Activated CD4-positive, CD25-positive, alpha-beta regulatory T cell treated with anti-CD3 and anti-CD28 coated beads, Interleukin-2, amount 50 U/mL, for 72 hours (primary cell): ENCODE results near the gene SLC29A1.
A peak's percentile ranks its signal among the peaks of the same experiment; 100 is the strongest.

ENCODE experiments used
- DNase-seq: peaks from one replicate; pipeline ENCODE4 v3.0.0; 2021

The SLC29A1 gene

DNA sequence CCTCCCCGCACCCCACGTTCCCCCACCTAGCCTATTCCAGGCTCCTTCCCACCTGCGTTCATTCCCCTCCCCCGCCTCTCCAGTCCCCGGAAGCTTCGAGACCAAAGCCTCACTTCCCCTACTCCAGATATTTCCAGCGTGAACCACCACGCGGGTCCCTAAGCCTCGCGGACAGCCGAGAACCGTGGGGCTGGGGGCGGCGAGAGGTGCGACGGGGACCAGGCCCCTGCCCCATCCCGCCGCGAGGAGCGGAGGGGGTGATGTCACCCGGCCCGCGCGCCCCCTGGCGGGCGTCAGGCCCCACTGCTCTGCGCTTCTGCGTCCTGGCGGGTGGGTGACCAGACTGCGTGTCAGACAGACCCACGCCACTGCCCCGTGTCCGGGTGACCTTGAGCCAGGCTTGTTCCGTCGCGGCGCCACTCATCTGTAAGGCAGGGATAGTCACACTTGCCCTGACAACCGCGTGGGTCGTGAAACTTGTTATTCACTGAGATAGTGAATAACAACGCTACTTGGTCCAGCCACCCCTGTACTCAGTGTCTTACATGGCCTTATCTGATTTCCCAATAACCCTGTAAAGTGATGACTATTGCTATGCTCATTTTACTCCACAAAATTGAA is 14.5 kb downstream of the SLC29A1 start:
- DNase-seq: peak; percentile 89

DNA sequence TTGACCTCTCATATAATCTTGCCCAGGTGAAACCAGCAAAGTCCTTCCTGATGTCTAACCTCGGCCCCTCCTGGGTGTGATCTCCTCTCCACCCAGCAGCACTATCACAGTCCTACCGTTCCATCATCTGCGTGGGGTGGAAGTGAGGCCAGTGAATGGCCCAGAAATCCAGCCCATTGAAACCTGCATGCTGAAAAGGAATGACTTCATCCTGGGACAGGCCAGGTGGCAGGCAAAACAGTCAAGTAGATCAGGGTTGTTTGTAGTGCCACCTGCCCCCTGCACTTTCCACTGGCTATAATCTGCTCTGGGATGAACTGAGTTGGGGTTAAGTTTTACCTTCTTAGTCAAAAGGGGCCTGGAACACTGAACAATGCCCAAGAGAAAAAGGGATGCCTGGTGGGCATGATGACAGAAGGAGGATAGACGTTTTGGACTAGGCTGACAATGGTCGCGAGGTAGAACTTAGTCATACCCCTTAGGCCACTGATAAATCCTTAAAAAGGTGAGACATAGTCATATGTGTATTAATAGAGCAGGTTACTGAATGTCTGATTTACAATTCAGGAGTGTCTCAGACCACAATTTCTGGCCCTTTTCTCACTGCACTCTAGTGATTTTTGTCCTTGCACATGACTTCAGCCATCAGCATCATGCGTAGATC is 15.4 kb downstream of the SLC29A1 start:
- DNase-seq: no peak

- no peak for DNase-seq
These were observed 19.9 kb downstream of the SLC29A1 start for GRCh38 chr6:44243345-44243744.

- no peak for DNase-seq
These were observed 22.1 kb downstream of the SLC29A1 start for GRCh38 chr6:44245391-44245911.

GRCh38 chr6:44245912-44246662 is 22.7 kb downstream of the SLC29A1 start:
- peak; percentile 91 for DNase-seq

DNA sequence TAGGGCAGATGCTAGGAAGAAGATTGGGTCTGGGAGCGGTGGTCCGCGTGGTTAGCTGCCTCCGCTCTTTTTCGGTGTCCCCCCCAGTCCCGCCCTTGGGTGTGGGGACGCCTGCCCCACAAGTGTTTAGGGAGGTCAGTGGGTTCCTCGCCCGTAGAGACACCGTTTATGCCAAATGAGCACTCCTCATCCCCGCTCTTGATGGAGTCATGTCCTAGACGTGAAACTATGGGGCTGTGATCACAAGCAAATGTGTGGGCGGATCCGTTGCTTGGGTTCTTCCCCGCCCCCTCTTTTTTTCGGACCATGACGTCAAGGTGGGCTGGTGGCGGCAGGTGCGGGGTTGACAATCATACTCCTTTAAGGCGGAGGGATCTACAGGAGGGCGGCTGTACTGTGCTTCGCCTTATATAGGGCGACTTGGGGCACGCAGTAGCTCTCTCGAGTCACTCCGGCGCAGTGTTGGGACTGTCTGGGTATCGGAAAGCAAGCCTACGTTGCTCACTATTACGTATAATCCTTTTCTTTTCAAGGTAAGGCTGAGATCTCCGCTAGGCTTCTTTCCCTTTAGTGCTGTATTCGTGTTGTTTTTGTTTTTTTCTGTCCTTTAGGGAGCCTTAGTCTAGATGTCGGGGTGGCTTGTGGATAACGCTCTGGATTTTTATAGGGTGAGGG is 23.4 kb downstream of the SLC29A1 start, which contains the start of gene HSP90AB1:
HSP90AB1 (plus strand) TSS at position 439 of the 675 bp plus-strand sequence. CDS start 1,529 bp downstream, outside the sequence.
- DNase-seq: peak; percentile 91

DNA sequence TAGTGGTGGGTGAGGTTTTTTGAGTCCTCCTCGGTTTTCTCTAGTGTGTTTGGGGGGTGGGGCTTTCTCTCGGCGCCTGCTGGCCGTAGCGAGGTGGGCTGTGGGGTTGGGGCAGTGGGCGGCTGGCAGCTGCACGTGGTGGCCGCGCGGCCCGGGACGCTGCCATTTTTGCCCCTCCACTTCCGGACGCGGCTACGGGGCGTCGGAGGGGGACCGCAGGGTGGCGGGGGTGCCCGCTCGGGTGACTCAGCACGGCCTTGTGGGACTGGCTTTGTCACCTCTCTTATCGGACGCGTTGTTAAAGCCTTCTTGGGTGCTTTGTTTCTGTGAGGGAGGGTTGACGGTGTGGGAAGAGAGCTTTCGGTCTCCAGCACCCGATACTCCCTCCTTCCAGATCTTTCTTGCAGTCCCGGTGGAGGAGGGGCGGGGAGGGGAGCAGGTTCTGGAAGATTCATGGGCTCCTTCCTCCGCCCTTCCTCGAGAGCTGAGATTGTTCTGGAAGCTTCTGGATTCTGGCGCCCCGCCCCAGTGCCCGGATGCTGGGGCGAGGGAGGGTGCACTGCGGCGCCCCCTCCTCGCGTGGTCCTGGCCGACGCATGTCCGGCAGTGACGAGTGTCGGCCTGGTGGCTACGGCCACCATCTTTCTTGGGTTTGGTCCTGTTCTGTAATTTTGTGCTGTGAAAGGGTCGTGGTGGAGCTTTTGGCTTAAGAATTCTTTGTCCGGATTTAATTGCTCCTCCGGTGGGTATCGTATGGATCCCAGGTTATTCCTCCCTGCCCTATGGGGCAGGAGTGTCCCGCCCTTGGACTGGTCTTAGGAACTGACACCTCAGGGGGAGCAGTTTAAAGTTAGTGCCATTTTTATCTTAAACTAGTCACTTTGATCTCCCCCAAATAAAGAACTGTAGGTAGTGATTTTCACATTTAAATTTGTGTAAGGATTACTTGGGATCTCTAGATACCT is 24.2 kb downstream of the SLC29A1 start:
- peak; percentile 91 for DNase-seq

- DNase-seq: no peak
These were observed 25.2 kb downstream of the SLC29A1 start for GRCh38 chr6:44248579-44248978.

- DNase-seq: no peak
These were observed 25.8 kb downstream of the SLC29A1 start for GRCh38 chr6:44249082-44249748.

DNA sequence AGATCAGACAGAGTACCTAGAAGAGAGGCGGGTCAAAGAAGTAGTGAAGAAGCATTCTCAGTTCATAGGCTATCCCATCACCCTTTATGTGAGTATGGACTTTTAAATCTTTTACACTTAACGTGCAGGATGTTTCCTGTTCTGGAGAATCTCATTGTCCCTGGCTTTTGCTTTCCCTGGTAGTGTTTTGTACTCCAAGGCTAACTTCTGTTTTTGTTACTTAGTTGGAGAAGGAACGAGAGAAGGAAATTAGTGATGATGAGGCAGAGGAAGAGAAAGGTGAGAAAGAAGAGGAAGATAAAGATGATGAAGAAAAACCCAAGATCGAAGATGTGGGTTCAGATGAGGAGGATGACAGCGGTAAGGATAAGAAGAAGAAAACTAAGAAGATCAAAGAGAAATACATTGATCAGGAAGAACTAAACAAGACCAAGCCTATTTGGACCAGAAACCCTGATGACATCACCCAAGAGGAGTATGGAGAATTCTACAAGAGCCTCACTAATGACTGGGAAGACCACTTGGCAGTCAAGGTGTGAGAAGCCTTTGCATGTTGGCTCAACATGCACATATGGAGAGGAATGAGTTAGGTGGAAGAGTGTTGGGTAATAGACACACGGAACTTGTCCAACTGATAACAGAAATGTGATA is 26.8 kb downstream of the SLC29A1 start:
- no peak for DNase-seq

DNA sequence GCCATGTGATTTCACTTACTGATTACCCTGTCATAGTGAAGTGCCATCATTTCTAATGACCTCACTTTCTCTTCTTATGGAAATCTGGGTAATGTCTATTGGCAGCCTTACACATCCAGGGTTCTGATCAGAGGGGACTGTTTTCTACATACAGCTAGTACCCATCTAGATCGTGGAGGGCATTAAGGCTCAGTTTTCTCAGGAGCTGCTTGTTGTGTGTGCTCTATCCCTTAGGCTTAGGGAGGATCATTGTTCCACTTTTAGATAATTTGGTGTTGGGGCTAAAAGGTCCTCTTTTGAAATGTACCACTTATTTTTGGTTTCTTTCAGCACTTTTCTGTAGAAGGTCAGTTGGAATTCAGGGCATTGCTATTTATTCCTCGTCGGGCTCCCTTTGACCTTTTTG is 27.3 kb downstream of the SLC29A1 start:
- no peak for DNase-seq

- no peak for DNase-seq
These were observed 28.5 kb downstream of the SLC29A1 start for GRCh38 chr6:44251576-44252524.

- DNase-seq: no peak
These were observed 30.1 kb downstream of the SLC29A1 start for GRCh38 chr6:44253307-44254101.

DNA sequence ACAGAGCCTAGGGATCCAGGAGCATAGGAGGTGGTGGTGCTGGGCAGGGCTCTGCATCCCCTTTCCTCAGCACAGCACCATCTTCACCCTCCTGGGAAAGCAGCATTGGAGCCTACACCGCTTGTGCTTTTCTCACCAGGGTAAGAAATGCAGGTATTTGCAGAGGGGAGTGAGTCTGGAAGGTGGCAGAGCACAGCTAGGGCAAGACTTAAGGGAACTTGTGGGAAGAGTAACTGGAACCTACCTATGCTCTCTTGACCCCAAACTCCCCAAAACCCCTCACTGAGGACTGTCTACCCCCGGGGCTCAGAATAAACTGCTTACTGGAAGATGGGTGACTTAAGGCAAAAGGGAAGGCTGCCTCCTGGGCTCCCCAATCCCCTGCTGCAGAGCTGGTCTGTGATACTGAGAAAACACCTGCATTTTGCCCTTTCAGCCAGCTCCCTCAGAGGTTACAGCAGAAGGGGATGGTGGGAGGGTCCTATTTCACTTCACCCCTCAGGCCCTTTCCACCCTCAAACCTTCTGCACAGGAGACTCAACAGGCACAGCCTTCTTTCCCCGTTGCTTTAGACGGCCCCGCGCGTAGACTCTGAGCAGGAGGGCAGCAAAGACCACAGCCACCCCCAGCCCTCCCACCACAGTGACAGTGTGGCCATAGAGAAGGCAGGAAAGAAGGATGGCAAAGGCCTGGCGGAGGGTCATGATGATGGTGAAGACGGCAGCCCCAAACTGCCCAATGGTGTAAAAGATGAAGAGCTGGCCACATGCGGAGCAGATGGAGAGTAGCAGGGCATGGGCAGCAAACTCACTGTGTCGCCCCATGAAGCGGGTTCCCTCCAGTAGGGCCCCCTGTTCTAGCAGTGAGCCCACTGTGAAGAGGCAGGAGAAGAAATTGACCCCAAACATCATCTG is 31.1 kb downstream of the SLC29A1 start:
- no peak for DNase-seq

GRCh38 chr6:44255105-44255808 is 31.9 kb downstream of the SLC29A1 start:
- no peak for DNase-seq

DNA sequence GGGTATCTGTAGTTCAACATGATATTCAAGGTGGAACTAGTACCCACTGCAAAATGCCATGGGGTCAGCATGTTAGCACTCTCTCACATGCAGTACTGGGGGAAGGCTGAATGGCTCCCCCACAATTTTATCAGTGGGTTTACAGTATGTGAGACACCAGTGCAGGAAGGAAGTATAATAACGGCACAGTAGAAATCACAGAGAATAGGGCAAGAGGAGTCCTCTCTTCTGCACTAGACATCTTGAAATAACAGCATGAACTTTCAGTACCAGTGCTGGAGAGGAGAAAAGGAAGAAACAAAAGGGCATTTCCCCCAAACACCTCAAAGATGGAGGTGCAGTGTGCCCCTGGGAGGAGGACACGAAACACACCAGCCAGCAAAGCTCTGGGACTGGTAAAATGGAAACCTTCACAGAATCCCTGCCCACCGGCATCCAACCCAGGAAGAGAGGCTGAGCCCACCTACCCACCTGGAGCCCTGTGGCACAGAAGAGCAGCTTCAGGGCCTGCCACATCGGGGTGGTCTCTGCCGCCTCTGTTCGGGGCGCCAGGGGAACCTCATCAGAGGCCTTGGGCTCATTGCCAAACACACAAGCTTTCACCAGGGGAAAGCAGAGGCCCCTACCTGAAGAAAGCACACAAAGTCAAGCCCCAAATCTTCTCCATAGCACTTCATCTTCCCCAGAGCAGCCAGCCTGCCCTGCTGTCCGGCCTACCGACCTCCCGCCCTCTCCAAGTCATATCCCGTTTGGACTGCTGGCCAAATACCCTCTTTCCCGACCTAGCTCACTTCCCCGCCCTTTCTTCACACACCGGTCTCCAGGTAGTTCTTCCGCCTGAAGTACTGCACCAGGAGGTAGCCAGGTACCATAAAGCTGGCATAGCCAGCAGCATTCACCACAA is 32.7 kb downstream of the SLC29A1 start:
- DNase-seq: no peak
